GM18511 (cell line): Measurements from ENCODE around the gene CEP164.
"Not testable (repeated sequence)": the region's sequence is repeated elsewhere in the genome, so short reads cannot be mapped to it uniquely, and the experiment has no call there.

Experiments used
- ATAC-seq: cut with Tn5 transposase; IDR thresholded peaks from one replicate; pipeline ENCODE4 v1.9.1; 2021; ENCODE audit warnings: mild to moderate bottlenecking, moderate library complexity; ENCODE audit not compliant: unreplicated experiment

The CEP164 gene

DNA sequence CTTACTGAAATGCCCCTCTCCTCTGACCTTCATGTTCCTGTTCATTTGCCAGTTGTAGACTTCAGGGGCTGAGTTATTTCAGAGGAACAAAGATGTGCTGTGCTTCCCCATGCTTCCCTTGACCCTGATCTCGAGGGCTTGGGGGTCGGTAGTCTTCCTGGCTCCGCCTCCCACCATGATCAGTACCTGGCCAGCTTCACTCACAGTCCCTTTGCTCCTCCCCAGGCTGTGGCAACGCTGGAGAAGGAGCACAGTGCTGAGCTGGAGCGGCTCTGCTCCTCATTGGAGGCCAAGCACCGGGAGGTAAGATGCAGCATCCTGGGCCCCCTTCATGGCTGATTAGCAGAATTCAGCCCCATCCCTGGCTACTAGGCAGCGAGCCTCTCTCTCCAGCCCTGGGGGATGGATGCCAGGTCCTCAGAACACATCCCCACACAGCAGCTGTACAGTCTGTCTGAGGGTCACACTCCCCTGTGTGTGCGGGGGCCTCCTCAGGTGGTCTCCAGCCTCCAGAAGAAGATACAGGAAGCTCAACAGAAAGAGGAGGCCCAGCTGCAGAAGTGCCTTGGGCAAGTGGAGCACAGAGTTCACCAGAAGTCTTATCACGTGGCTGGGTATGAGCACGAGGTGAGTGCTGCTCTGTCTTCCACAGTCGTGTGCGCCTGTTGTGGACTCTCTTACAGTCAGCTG is 64.5 kb downstream of the CEP164 start:
- ATAC-seq, result no peak

DNA sequence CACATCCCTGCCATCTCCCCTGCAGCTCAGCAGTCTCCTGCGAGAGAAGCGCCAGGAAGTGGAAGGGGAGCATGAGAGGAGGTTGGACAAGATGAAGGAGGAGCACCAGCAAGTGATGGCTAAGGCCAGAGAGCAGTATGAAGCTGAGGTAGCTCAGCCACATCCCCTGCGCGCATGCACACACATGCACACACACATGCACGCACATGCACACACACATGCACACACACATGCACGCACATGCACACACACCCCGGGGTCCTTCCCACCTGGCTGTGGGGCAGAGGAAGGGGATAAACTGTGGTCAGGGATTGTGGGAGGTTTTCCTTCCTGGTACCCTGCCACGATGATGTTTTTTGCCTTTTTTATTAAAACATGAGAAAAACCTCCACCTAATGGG is 65.3 kb downstream of the CEP164 start:
- ATAC-seq, result no peak

DNA sequence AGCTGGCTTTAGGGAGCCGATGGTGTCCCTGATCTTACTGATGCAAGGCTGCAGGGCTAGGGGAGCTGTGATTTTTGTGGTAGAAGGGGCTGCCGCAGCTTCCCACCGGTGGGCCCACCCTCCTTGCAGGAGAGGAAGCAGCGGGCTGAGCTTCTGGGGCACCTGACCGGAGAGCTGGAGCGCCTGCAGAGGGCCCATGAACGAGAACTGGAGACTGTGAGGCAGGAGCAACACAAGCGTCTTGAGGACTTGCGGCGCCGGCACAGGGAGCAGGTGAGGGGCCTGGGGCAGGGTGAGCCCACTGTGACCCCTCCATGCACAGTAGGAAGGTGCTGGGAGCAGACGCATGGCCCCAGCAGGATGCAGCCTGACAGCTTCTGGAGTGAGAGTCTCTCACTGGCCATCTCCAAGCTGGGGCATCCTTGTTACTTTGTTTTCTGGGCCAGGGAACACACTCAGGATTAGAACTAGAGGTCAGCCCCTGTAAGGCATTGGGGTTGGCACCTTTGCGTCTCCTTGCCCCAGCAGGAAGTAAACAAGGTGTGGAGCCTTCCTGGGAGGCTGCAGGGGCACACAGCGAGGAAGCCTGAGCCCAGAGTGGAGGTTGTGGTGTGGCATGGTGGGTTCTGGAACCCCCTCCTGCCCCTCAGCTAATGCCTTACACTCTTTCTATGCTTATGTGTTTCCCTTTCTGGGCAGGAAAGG is 66.7 kb downstream of the CEP164 start:
- no peak for ATAC-seq

DNA sequence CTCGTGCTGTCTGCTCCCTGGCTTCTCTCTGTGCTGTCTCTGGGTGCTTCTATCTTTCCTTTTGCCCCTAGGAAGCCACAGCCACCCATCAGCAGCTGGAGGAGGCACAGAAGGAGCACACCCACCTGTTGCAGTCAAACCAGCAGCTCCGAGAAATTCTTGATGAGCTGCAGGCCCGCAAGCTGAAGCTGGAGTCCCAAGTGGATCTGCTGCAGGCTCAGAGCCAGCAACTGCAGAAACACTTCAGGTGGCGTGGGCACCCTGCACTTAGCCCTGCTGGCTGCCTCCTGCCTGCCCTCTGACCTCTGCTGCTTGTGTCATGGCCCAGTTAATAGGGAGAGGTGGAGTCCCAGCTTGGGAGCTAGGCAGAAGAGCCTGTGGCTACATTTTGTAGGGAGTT is 67.8 kb downstream of the CEP164 start:
- no peak for ATAC-seq

DNA sequence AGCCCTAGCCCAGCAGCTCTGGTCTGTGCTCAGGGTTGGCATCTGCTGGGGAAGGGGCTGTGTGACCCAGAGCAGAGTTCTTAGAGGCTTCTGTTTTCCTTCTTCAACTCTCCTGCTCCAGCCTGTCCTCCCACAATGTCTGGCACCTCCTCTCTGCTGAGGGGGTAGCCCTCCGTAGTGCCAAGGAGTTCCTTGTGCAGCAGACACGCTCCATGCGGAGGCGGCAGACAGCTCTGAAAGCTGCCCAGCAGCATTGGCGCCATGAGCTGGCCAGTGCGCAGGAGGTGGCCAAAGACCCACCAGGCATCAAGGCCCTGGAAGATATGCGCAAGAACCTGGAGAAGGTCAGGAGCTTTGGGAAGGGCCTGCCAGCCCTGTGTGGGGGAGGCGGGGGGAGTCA is 69.3 kb downstream of the CEP164 start:
- no peak for ATAC-seq

DNA sequence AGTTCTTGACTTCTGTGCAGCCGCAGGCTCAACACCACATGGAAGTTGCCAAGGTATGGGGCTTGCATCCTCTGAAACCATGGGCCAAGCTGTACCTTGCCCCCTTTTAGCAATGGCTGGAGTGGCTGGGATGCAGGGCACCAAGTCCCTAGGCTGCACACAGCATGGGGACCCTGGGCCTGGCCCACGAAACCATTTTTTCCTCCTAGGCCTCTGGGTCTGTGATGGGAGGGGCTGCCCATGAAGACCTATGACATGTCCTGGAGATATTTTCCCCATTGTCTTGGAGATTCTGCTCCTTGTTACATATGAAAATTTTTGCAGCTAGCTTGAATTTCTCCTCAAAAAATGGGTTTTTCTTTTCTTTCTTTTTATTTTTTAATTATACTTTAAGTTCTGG is 71.0 kb downstream of the CEP164 start:
- not testable (repeated sequence) for ATAC-seq

DNA sequence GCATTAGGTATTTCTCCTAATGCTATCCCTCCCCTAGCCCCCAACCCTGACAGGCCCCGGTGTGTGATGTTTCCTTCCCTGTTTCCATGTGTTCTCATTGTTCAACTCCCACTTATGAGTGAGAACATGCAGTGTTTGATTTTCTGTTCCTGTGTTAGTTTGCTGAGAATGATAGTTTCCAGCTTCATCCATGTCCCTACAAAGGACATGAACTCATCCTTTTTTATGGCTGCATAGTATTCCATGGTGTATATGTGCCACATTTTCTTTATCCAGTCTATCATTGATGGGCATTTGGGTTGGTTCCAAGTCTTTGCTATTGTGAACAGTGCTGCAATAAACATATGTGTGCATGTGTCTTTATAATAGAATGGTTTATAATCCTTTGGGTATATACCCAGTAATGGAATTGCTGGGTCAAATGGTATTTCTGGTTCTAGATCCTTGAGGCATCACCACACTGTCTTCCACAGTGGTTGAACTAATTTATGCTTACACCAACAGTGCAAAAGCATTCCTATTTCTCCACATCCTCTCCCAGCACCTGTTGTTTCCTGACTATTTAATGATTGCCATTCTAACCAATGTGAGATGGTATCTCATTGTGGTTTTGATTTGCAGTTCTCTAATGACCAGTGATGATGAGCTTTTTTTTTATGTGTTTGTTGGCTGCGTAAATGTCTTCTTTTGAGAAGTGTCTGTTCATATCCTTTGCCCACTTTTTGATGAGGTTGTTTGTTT is 71.6 kb downstream of the CEP164 start:
- not testable (repeated sequence) for ATAC-seq

DNA sequence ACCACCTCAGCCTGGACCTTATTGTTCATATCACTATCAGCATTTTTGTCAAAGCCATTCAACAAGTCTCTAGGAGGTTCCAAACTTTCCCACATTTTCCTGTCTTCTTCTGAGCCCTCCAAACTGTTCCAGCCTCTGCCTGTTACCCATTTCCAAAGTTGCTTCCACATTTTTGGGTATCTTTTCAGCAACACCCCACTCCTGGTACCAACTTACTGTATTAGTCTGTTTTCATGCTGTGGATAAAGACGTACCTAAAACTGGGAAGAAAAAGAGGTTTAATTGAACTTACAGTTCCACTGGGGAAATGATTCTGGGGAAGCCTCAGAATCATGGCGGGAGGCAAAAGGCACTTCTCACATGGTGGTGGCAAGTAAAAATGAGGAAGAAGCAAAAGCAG is 78.2 kb downstream of the CEP164 start:
- ATAC-seq, result not testable (repeated sequence)

DNA sequence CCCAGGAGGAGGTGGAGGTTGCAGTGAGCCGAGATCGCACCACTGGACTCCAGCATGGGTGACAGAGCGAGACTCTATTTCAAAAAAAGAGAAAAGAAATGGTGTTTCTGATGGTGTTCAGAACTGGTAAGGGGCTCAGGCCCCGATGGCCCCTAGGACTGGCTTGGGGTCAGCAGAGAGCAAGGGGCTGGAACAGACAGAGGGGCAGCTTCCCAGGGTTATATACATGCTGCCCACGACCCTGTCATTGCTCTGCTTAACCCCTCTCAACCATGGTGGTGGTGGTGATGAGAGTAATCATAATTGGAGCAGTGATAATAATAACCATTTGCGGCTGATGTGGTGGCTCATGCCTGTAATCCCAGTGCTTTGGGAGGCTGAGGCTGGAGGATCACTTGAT is 79.4 kb downstream of the CEP164 start:
- no peak for ATAC-seq

DNA sequence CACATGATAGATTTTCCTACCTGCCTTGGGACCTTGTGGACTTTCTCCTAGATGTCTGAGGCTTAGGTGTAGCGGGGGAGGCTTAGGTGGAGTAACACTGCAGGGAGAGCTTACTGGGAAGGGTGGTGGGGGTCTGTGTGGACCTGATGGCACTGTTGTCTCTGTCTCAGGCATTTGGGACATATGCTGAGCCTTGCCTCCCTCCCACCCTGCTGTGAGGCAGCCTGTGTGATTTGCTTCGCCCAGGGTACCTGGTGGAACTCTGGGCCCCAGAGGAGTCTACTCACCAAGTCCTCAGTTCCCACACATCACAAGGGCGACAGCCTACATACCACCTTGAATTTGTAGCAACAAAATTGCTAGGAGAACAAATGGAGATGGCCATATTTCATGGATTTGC is 80.7 kb downstream of the CEP164 start:
- ATAC-seq, result no peak

DNA sequence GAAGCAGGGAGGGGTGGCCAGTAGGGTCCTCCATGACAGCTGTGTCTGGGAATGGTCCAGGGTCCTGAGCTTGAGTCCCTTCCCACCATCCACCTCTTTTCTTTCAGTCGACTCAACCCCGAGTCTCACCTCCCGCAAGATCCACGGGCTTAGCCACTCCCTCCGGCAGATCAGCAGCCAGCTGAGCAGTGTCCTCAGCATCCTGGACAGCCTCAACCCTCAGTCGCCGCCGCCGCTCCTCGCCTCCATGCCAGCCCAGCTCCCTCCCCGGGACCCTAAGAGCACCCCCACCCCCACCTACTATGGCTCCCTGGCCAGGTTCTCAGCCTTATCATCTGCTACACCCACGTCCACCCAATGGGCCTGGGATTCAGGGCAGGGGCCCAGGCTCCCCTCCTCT is 81.9 kb downstream of the CEP164 start:
- ATAC-seq, result no peak

DNA sequence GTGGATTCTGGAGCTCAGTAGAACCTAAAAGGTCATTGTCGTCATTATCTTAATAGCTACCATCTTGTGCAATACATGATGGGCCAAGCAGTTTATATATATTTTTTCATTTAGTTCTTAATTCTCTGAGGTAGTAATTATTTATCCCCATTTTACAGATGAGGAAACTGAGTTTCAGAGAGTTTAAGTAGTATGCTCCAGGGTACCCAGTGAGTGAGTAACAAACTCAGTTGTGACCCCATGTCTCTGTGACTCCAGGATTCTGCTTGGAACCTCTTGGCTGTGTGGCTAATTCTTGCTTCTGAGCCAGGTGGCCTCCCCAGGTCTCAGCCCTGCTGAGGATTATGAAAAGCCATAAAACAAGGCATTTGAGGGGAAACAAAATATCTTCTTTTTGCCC is 82.6 kb downstream of the CEP164 start:
- no peak for ATAC-seq

DNA sequence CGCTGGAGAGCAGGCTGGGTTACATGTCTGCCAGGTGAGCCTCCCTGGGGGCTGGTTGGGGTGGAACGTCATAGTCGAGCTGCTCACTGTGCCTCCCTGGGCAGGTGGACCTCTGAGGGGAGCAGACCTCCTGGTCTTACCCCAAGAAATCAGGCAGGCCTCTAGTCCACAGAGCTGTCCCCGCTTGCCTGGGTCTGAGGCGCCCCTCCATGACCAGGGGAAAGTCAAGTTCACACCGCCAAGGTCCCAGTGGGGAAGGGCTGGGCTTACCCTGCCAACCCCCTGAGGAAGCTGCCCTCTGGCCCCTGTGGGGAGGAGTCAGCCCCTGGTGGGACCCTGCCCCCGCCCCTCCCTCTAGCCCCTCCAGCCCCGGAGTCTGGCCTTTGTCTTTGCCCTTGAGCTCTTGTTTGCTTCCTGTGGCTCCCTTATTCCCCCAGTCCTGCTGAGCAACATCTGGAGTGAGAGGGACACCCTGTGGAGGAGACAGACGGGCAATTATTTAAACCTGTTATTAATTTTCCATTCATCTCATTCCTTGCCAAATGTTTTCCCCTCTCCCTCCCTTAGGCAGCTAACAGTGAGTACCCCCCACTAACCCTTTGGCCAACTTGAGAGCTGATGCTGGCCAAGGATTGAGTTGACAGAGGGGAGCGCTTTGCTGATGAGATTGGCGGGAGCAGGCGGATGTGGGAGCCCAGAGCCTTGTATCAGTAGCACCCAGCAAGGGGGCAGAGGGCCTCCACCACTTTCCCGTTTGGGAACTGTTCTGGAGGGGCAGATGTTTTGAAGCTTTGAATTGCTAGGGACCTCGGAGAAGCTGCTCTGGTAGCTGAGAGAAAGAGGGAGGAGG is 83.4 kb downstream of the CEP164 start:
- ATAC-seq, result no peak

DNA sequence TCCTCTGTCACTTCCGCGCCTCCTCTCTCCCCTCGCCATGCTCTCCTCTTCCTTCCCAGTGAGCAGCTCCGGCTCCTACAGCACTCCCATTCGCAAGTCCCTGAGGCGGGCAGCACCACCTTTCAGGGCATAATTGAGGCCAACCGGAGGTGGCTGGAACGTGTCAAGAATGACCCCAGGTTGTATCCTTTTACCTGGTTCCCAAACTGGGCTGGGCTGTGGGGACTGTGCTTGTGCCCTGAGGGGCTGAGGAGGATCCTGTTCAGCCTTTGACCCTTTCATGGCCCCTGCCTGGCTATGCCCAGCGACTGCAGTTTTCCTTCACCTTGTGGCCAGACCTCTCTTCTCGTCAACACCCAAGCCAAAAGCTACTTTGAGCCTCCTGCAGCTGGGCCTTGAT is 84.1 kb downstream of the CEP164 start:
- ATAC-seq, result no peak

DNA sequence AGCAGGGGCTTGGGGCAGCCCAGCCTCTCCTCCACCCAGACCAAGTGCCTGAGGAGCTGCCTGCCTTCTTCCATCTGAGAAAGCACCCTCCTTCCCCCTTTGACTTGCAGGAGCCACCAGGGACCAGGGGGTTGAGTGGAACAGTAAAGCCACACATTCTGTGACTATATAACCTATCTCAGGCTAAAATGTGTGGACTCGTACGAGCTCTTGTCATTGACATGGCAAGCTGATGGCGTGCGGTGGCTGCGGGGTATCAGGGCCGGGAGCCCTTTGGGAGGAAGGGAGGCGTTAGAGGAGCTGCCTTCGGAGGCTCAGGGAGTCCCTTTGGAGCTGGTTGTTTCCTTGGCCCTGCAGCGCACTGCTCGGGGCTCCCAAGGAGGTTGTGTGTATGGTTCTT is 84.5 kb downstream of the CEP164 start:
- no peak for ATAC-seq

DNA sequence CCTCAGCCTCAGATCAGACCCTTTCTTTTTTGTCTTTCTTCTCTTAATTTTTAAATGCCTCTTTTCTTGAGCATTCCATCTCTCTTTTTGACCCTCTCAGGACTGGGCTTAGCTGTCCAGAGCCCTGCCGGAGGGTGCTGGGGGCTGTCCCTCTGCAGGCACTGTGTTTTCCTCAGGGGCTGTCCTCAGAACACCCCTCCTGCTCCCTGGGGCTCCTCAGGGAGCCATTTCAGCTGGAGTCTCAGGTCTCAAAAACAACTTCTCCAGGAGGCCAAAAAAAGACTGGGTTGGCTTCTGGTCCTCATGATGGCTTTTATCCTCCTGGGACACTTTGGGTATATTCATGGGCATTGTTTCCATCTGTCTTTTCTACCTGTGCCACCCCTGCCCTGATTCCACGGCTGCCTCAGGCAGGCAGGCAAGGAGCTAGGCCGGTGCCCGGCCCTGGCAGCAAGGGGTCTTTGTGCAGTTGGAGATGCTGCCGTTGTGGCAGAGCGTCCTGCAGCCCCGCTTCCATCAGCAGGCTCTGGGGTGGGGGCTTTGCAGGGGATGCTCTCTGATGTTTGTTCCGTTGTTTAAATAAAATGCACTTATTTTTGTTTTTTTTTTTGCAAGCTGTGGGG is 85.1 kb downstream of the CEP164 start:
- no peak for ATAC-seq

DNA sequence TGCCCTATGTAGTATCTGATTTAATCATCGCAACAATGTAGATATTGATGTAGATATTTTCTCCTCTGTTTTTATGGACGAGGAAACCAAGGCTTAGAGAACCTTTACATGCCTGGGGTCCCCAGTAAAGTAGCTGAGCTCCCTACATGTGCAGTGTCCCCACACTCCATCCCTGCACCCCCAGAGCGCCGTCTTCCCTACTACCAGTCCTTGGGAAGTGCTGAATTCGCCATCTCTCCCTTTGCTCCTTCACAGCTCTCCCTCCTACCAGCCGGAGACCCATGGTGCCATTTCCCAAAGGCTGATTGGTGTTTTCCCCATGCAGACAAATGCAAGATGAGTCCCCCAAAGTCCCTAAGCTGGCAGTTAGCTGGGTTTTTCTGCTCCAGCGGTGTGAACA is 86.0 kb downstream of the CEP164 start:
- no peak for ATAC-seq

DNA sequence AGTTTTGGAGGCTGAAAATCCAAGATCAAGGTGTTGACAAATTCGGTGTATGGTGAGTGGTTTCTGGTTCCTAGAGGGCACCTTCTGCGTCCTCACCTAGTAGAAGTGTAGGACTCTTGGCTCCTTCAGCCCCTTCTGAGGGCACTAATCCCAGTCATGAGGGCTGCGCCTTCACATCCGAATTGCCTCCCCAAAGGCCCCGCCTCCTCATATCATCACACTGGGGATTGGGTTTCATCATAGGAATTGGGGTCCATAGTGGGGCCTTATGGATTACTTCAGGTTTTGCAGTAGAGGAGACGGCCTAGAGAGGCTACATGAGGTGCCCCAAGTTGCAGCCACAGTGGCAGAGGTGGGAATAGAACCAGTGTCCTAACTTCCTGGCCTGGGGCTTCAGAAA is 87.1 kb downstream of the CEP164 start:
- ATAC-seq, result no peak

DNA sequence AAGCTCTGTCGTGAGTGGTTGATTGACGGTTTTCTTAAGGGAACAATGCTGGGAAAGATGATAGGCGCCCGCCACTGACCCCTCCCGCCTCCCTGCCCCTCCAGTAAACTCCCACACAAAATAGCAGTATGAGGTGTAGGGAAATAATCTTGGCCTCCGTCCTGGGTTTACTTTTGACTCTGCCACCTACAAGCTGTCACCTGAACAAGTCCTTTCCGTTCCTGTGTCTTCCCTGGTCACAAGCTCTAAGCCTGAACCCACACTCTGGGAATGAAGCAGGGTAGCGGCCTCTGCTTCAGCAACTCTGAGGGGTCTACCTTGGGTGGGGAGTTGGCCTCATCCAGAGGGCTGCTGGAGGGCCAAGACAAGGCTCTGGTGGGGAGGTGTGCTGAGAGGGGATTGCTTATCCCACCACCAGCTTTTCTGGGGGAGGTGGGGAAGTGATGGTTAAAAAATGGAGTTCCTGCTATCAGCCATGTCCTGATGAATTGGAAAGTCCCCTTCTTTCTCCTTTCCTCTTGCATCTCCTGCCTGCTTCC is 87.8 kb downstream of the CEP164 start:
- no peak for ATAC-seq

DNA sequence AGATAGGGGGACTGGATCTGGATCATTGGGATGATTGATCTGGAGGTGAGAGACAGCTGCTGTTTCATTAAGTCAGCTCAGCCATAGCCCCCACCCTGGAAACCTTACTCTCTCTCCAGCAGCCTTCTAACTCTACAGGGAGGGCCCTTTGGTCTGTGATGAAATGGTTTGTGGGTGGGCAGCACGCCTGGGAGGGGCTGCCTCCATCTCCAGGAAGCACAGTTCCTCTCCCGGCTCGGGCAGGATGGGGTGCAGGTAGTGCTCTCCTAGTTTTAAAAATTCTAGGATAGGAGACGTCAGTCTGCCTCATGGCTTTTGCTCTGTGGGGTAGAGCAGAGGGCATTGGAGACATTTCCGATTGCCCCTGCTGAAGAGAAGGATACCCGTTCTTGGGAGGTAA is 89.7 kb downstream of the CEP164 start:
- no peak for ATAC-seq
